K562 (cell line): Measurements from ENCODE around the gene LEUTX. TPM values are rescaled to one million over a fixed set of nuclear protein-coding genes. Genes with fewer than 3 reads are reported as not detected.

ENCODE experiments used
- ATAC-seq: fragments of 200-7000 bp; cut with Tn5 transposase; 3 replicates; pipeline ENCODE4 v1.9.1; 2020; ENCODE audit warnings: moderate library complexity
- BruUV-seq: library from RNA; stranded (reverse); fragments of 400-500 nt; replicated peaks from 2 replicates; lab custom pipeline; 2021; lab: Mats Ljungman, UMichigan
- CTCF ChIA-PET: fragments of 300-600 bp; formaldehyde crosslinking; extraction: SDS; loops from one replicate; lab custom pipeline; 2021; ENCODE audit warnings: low intra/inter-chr PET ratio; lab: Yijun Ruan, JAX
- POLR2A ChIA-PET: fragments of 300-600, 350-650 bp; sonication (Branson Sonifier 250); formaldehyde crosslinking; extraction: SDS; loops from one replicate; lab custom pipeline; 2021; ENCODE audit warnings: antibody characterized with exemption, inconsistent platforms; lab: Yijun Ruan, JAX
- DNase-seq, 4 experiments: peaks; one replicate each; pipeline versions ENCODE4 v3.0.0 to v3.0.0-alpha.2; 2011 to 2018; ENCODE audit warnings: low spot score in 3 of 4, mixed read lengths in 3 of 4; ENCODE audit errors: extremely low read depth in 1 of 4
- FAIRE-seq: peaks from 2 replicates; lab custom pipeline; 2011; peaks lifted over from hg19 to GRCh38; lab: Jason Lieb, UNC
- H2AFZ ChIP-seq: 2 replicates; pipeline ENCODE4 v1.6.0; 2011; ENCODE audit warnings: low read depth, low read length, control low read depth, inconsistent platforms
- H3K27ac ChIP-seq: fragments of 200-600 bp; 3 replicates; pipeline ENCODE4 v1.8.0; 2011; ENCODE audit warnings: low read depth, mild to moderate bottlenecking, control low read depth, inconsistent platforms, low read length, moderate library complexity, mixed read lengths; ENCODE audit errors: extremely low read depth
- H3K27me3 ChIP-seq, 2 experiments: fragments of 300-600 bp in 1 of 2; 2 replicates in 1 of 2; 3 replicates in 1 of 2; pipeline versions ENCODE4 v1.6.0 to v1.8.0; 2011; ENCODE audit warnings: inconsistent platforms in 2 of 2, low read length in 2 of 2, mild to moderate bottlenecking in 1 of 2, mixed read lengths in 1 of 2, moderate library complexity in 1 of 2; ENCODE audit not compliant: control insufficient read depth in 2 of 2, insufficient read depth in 2 of 2
- H3K36me3 ChIP-seq: fragments of 300-600 bp; 3 replicates; pipeline ENCODE4 v1.8.0; 2011; ENCODE audit warnings: mild to moderate bottlenecking, low read length, inconsistent platforms; ENCODE audit not compliant: control insufficient read depth, insufficient read depth
- H3K4me1 ChIP-seq, 2 experiments: fragments of 200-600 bp in 1 of 2; replicated peaks in 1 of 2; 2 replicates in 1 of 2; 3 replicates in 1 of 2; pipeline versions ENCODE4 v1.5.1 to v1.8.0; 2011; ENCODE audit warnings: inconsistent platforms in 2 of 2, low read length in 2 of 2, mild to moderate bottlenecking in 1 of 2, mixed read lengths in 1 of 2, moderate library complexity in 1 of 2; ENCODE audit not compliant: control insufficient read depth in 2 of 2, insufficient read depth in 2 of 2
- H3K4me2 ChIP-seq: 2 replicates; pipeline ENCODE4 v1.6.1; 2011; ENCODE audit warnings: low read length, control low read depth, inconsistent platforms, mixed read lengths; ENCODE audit not compliant: insufficient read depth
- H3K4me3 ChIP-seq: fragments of 200-600 bp; sonication (generic), shearing (Covaris generic); 2 replicates; pipeline ENCODE4 v1.5.1; 2016; ENCODE audit warnings: control low read depth, inconsistent platforms
- H3K79me2 ChIP-seq: fragments of 200-600 bp; 3 replicates; pipeline ENCODE4 v1.8.0; 2011; ENCODE audit warnings: low read length, inconsistent platforms; ENCODE audit not compliant: control insufficient read depth, insufficient read depth
- H3K9ac ChIP-seq, 2 experiments: 2 replicates each; pipeline versions ENCODE4 v1.6.0 to v1.6.1; 2011; ENCODE audit warnings: low read depth in 2 of 2, low read length in 2 of 2, control low read depth in 1 of 2, inconsistent platforms in 1 of 2, mild to moderate bottlenecking in 1 of 2, mixed read lengths in 1 of 2; ENCODE audit not compliant: insufficient read depth in 1 of 2
- H3K9me1 ChIP-seq: one replicate; pipeline ENCODE4 v1.6.0; 2011; ENCODE audit warnings: inconsistent platforms, mild to moderate bottlenecking, low read length, moderate library complexity; ENCODE audit not compliant: control insufficient read depth, insufficient read depth
- H3K9me3 ChIP-seq: replicated peaks from 2 replicates; pipeline ENCODE4 v1.5.1; 2011; ENCODE audit warnings: low read depth, low read length, inconsistent platforms; ENCODE audit not compliant: control insufficient read depth, insufficient read depth
- H4K20me1 ChIP-seq: replicated peaks from 2 replicates; pipeline ENCODE4 v1.6.1; 2011; ENCODE audit warnings: low read length, inconsistent platforms, mixed read lengths; ENCODE audit not compliant: control insufficient read depth, insufficient read depth
- HMG20A ChIP-seq: fragments of 450-650 bp; formaldehyde crosslinking; conservative IDR thresholded peaks from 2 replicates; pipeline ENCODE4 v1.4.0; 2020; ENCODE audit warnings: mild to moderate bottlenecking, mixed read lengths
- MECOM ChIP-seq: fragments of 250-450 bp; sonication (Bioruptor Pico); IDR thresholded peaks from 2 replicates; pipeline ENCODE4 v1.8.0; 2022; ENCODE audit warnings: inconsistent platforms
- MIER1 ChIP-seq: fragments of 450-650 bp; IDR thresholded peaks from 2 replicates; pipeline ENCODE4 v1.6.1; 2016; ENCODE audit warnings: antibody characterized with exemption, mild to moderate bottlenecking, low read depth
- NR3C1 ChIP-seq: sonication (generic); formaldehyde crosslinking; IDR thresholded peaks from 2 replicates; pipeline ENCODE4 v1.8.1; 2022; ENCODE audit warnings: missing genetic modification reagents
- PML ChIP-seq: IDR thresholded peaks from 2 replicates; pipeline ENCODE4 v1.6.1; 2012; ENCODE audit warnings: low read length, inconsistent platforms
- RAD21 ChIP-seq, 2 experiments: fragments of 250-450 bp in 1 of 2; fragments of 450-650 bp in 1 of 2; sonication (Bioruptor Pico) in 1 of 2; formaldehyde crosslinking in 1 of 2; IDR thresholded peaks in 1 of 2; conservative IDR thresholded peaks in 1 of 2; 2 replicates each; pipeline versions ENCODE4 v1.4.0 to v1.8.0; 2020 to 2022; ENCODE audit warnings: mild to moderate bottlenecking in 2 of 2, moderate library complexity in 1 of 2
- RCOR1 ChIP-seq, 2 experiments: IDR thresholded peaks; 2 replicates each; pipeline ENCODE4 v1.6.1; 2012; ENCODE audit warnings: low read depth in 2 of 2, low read length in 2 of 2, borderline replicate concordance in 1 of 2, improper control_type of control experiment in 1 of 2
- SMC3 ChIP-seq: conservative IDR thresholded peaks from 2 replicates; pipeline ENCODE4 v1.6.1; 2011; ENCODE audit warnings: low read depth, low read length, improper control_type of control experiment; ENCODE audit not compliant: insufficient read depth
- STAT5A ChIP-seq: IDR thresholded peaks from 2 replicates; pipeline ENCODE4 v1.6.1; 2012; ENCODE audit warnings: low read length, inconsistent platforms, borderline replicate concordance
- WGBS: fragments of 100-300 bp; shearing (Covaris generic); methylation state at CpG from one replicate; pipeline ENCODE4 v1.1.6; 2016; ENCODE audit warnings: low coverage, mixed read lengths; ENCODE audit not compliant: insufficient coverage; ENCODE audit errors: missing lambda C conversion rate; 5-methylcytosine and 5-hydroxymethylcytosine counted together
- in situ Hi-C: fragments of 300-500 bp; cut with MboI; formaldehyde crosslinking; loops from 4 replicates; pipeline ENCODE4 v1.15.0; 2018; ENCODE audit warnings: inconsistent platforms, mixed read lengths
- intact Hi-C: fragments of 100-400 bp; cut with micrococcal nuclease; formaldehyde crosslinking; loops from 2 replicates; pipeline ENCODE4 v1.14.2; 2022
- polyA plus RNA-seq, 8 experiments: library from polyadenylated mRNA; depleted of rRNA in 4 of 8; stranded (reverse) in 5 of 8; unstranded in 3 of 8; fragments of >200 nt; fragmentation: Nextera tagmentation in 2 of 8; fragmentation: Illumina TruSeq in 1 of 8; extraction: Ambion mirVana in 2 of 8; extraction: Trizol in 1 of 8; gene quantifications; 2 replicates each; pipeline versions ENCODE4 v1.2.1 to v1.2.3, GENCODE V29; 2011 to 2014; ENCODE audit warnings: inconsistent platforms in 1 of 8, missing spikeins in 1 of 8
- total RNA-seq, 7 experiments: library from RNA; depleted of rRNA in 6 of 7; stranded (reverse); fragments of >200 nt in 6 of 7; fragmentation: Illumina TruSeq in 2 of 7; extraction: Trizol in 2 of 7; gene quantifications; 2 replicates each; pipeline versions ENCODE4 v1.2.1 to v1.2.3, GENCODE V29; 2011 to 2021; ENCODE audit warnings: low replicate concordance in 1 of 7
- TF ChIP-seq, protein P1 (sequence below), 2 experiments: fragments of 450-650 bp in 1 of 2; sonication (generic) in 1 of 2; formaldehyde crosslinking; conservative IDR thresholded peaks; 2 replicates each; pipeline versions ENCODE4 v1.4.0 to v1.8.1; 2020 to 2022; ENCODE audit warnings: mild to moderate bottlenecking in 1 of 2, missing genetic modification reagents in 1 of 2
- TF ChIP-seq, protein P2 (sequence below), 3 experiments: IDR thresholded peaks in 2 of 3; conservative IDR thresholded peaks in 1 of 3; 2 replicates each; pipeline ENCODE4 v1.5.1; 2011 to 2012; ENCODE audit warnings: low read length in 3 of 3, mild to moderate bottlenecking in 3 of 3, control low read depth in 2 of 3, improper control_type of control experiment in 1 of 3, inconsistent platforms in 1 of 3, low read depth in 1 of 3, mixed read lengths in 1 of 3, moderate library complexity in 1 of 3; ENCODE audit not compliant: insufficient read depth in 2 of 3

LEUTX gene
- total and polyA plus RNA-seq, 9 of the 15 experiments (the other 6 are each of a cell fraction or from before 2014, with no cell fraction given): not detected

- in situ Hi-C loops: no loop called here
- Histone ChIP-seq H3K9me3 (no peaks in the 10 kb centered on the region), H3K4me2 (no peak overlapping the region), H3K27ac (no peak overlapping the region), H3K9ac (no peak overlapping the region), H3K36me3 (no peaks in the 10 kb centered on the region), H2AFZ (peak overlapping the region; percentile 56; the same call in 1 of the 2 replicates), H3K4me1 (no peaks in the 10 kb centered on the region), H3K9me1 (no peaks in the 10 kb centered on the region), H3K27me3 (peaks cover 0 to 9% of the 10 kb centered on the region in 2 experiments; a peak in 1 of 5 replicates), H4K20me1 (no peaks in the 10 kb centered on the region), H3K79me2 (no peaks in the 10 kb centered on the region), H3K4me3 (no peak overlapping the region)
- ATAC-seq: peak; percentile 67; the same call in 1 of the 3 replicates
- FAIRE-seq: peak; percentile 95
- BruUV-seq: no TSS peak
- POLR2A ChIA-PET: interaction anchor here (0.6 kb wide), 1 partner anchor 79 kb away, joined by 3 read pairs; no protein-coding TSS in a partner anchor
- 2% methylated on average over 16 of the region's 16 CpGs for WGBS
- CTCF ChIA-PET: interaction anchor here (0.6 to 2.1 kb wide), 3 partner anchors 13 to 79 kb away, joined by 3 to 7 read pairs (median 5); no protein-coding TSS in a partner anchor
- intact Hi-C loops: loop anchor here (2.0 to 10.0 kb wide), 2 partner anchors 81 to 211 kb away; partner anchors contain the start of gene FBL
- TF ChIP-seq MIER1 (no peak), PML (no peak), STAT5A (no peak), NR3C1 (CRISPR knock-in tag) (no peak), HMG20A (CRISPR knock-in tag) (no peak), RAD21 (CRISPR knock-in tag; conservative IDR thresholded peaks at IDR 0.05 in 1 of 2, IDR thresholded peaks at IDR 0.05 in 1 of 2) (peak in 1 of 2 experiments; percentile 53; a peak in 2 of 4 replicates), RCOR1 (IDR thresholded peaks at IDR 0.05; ENCODE audit: borderline replicate concordance in 1 of 2, low read depth in 2 of 2, low read length in 2 of 2) (0 out of 4 replicates have a peak, but pooled peaks of 1 of the 2 experiments have one; percentile 16), MECOM (CRISPR knock-in tag) (no peak), SMC3 (0 out of 2 replicates have a peak, but pooled peaks have one; percentile 24)
- TF ChIP-seq, protein P1, sequence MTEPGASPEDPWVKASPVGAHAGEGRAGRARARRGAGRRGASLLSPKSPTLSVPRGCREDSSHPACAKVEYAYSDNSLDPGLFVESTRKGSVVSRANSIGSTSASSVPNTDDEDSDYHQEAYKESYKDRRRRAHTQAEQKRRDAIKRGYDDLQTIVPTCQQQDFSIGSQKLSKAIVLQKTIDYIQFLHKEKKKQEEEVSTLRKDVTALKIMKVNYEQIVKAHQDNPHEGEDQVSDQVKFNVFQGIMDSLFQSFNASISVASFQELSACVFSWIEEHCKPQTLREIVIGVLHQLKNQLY (CRISPR knock-in tag; conservative IDR thresholded peaks at IDR 0.05): no peak
- TF ChIP-seq, protein P2, sequence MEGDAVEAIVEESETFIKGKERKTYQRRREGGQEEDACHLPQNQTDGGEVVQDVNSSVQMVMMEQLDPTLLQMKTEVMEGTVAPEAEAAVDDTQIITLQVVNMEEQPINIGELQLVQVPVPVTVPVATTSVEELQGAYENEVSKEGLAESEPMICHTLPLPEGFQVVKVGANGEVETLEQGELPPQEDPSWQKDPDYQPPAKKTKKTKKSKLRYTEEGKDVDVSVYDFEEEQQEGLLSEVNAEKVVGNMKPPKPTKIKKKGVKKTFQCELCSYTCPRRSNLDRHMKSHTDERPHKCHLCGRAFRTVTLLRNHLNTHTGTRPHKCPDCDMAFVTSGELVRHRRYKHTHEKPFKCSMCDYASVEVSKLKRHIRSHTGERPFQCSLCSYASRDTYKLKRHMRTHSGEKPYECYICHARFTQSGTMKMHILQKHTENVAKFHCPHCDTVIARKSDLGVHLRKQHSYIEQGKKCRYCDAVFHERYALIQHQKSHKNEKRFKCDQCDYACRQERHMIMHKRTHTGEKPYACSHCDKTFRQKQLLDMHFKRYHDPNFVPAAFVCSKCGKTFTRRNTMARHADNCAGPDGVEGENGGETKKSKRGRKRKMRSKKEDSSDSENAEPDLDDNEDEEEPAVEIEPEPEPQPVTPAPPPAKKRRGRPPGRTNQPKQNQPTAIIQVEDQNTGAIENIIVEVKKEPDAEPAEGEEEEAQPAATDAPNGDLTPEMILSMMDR (IDR thresholded peaks at IDR 0.05 in 2 of 3, conservative IDR thresholded peaks at IDR 0.05 in 1 of 3; ENCODE audit: insufficient read depth in 2 of 3, low read depth in 1 of 3, low read length in 3 of 3): peak; percentile 74 to 79 (median 78)
- DNase-seq: peak; percentile 30 to 73 (median 58)
Measured at GRCh38 chr19:39765091-39766076, 13.3 kb upstream of the LEUTX start.
